HCT116 (cell line): ENCODE data around the gene ANGPTL3.

Source experiments
- CTCF ChIP-seq, 3 experiments: fragments of 200-600 bp in 1 of 3; sonication (generic) in 1 of 3; IDR thresholded peaks in 2 of 3; conservative IDR thresholded peaks in 1 of 3; 2 replicates each; pipeline ENCODE4 v1.5.1; 2012 to 2017; ENCODE audit warnings: low read depth in 2 of 3, low read length in 2 of 3, antibody characterized with exemption in 1 of 3, borderline replicate concordance in 1 of 3, control low read depth in 1 of 3, mild to moderate bottlenecking in 1 of 3, mixed read lengths in 1 of 3, mixed run types in 1 of 3, moderate library complexity in 1 of 3; ENCODE audit not compliant: insufficient read depth in 1 of 3
- EZH2 ChIP-seq: fragments of 200-600 bp; sonication (generic); IDR thresholded peaks from 2 replicates; pipeline ENCODE4 v1.6.1; 2017; ENCODE audit warnings: antibody characterized with exemption, mixed run types
- MAX ChIP-seq: IDR thresholded peaks from 2 replicates; pipeline ENCODE4 v1.6.1; 2012
- RAD21 ChIP-seq: IDR thresholded peaks from 2 replicates; pipeline ENCODE4 v1.6.1; 2012; ENCODE audit warnings: low read depth, mild to moderate bottlenecking
- ZNF274 ChIP-seq: fragments of 200-500 bp; sonication (Bioruptor generic); IDR thresholded peaks from 2 replicates; pipeline ENCODE4 v1.6.1; 2014; ENCODE audit warnings: mild to moderate bottlenecking, low read depth, low read length, inconsistent platforms

GRCh38 chr1:62612770-62613169, 15.4 kb downstream of the ANGPTL3 start:
- TF ChIP-seq CTCF (IDR thresholded peaks at IDR 0.05 in 2 of 3, conservative IDR thresholded peaks at IDR 0.05 in 1 of 3; ENCODE audit: borderline replicate concordance in 1 of 3, insufficient read depth in 1 of 3, low read depth in 2 of 3, low read length in 2 of 3) (no peak), EZH2 (no peak), ZNF274 (no peak), MAX (no peak), RAD21 (no peak)
